GM12878 (cell line): ENCODE results near the gene KLHDC8A.

Experiments used
- ATF2 ChIP-seq: IDR thresholded peaks from 2 replicates; pipeline ENCODE4 v1.6.1; 2012; ENCODE audit warnings: low read length, inconsistent platforms
- CTCF ChIP-seq, 3 experiments: IDR thresholded peaks in 2 of 3; conservative IDR thresholded peaks in 1 of 3; 2 replicates each; pipeline ENCODE4 v1.5.1; 2011; ENCODE audit warnings: low read depth in 3 of 3, low read length in 3 of 3, mild to moderate bottlenecking in 3 of 3, control low read depth in 2 of 3, moderate library complexity in 2 of 3, inconsistent platforms in 1 of 3, mixed read lengths in 1 of 3; ENCODE audit not compliant: control insufficient read depth in 2 of 3, insufficient read depth in 1 of 3; ENCODE audit errors: extremely low read depth in 1 of 3
- LARP7 ChIP-seq: fragments of 450-650 bp; IDR thresholded peaks from 2 replicates; pipeline ENCODE4 v1.6.1; 2017; ENCODE audit warnings: mild to moderate bottlenecking
- NFYA ChIP-seq: IDR thresholded peaks from 2 replicates; pipeline ENCODE4 v1.6.1; 2011; ENCODE audit warnings: low read depth, mild to moderate bottlenecking, low read length, improper control_type of control experiment, borderline replicate concordance
- POLR2A ChIP-seq: IDR thresholded peaks from 2 replicates; pipeline ENCODE4 v1.6.1; 2011; ENCODE audit warnings: low read depth, mild to moderate bottlenecking, low read length
- POLR2AphosphoS5 ChIP-seq: IDR thresholded peaks from 2 replicates; pipeline ENCODE4 v1.6.1; 2011; ENCODE audit warnings: mild to moderate bottlenecking, low read length, inconsistent platforms
- SRF ChIP-seq, 2 experiments: IDR thresholded peaks; 2 replicates each; pipeline ENCODE4 v1.6.1; 2011; ENCODE audit warnings: low read depth in 2 of 2, low read length in 2 of 2, mild to moderate bottlenecking in 1 of 2, moderate library complexity in 1 of 2
- TCF12 ChIP-seq: IDR thresholded peaks from 2 replicates; pipeline ENCODE4 v1.6.1; 2011; ENCODE audit warnings: low read depth, mild to moderate bottlenecking, low read length
- ZBTB11 ChIP-seq: fragments of 450-650 bp; formaldehyde crosslinking; IDR thresholded peaks from 2 replicates; pipeline ENCODE4 v1.5.0; 2022; ENCODE audit warnings: mild to moderate bottlenecking, missing genetic modification characterization
- ZBTB4 ChIP-seq: fragments of 450-650 bp; formaldehyde crosslinking; IDR thresholded peaks from 2 replicates; pipeline ENCODE4 v1.4.0; 2022; ENCODE audit warnings: mild to moderate bottlenecking, moderate library complexity

GRCh38 chr1:205353612-205354011 is 3.1 kb downstream of the KLHDC8A start:
- no peak for TF ChIP-seq POLR2A
- no peak for TF ChIP-seq TCF12
- TF ChIP-seq CTCF (IDR thresholded peaks at IDR 0.05 in 2 of 3, conservative IDR thresholded peaks at IDR 0.05 in 1 of 3; ENCODE audit: control insufficient read depth in 2 of 3, extremely low read depth in 1 of 3, insufficient read depth in 1 of 3, low read depth in 3 of 3, low read length in 3 of 3) = no peak
- no peak for TF ChIP-seq ATF2
- no peak for TF ChIP-seq SRF (IDR thresholded peaks at IDR 0.05; ENCODE audit: low read depth in 2 of 2, low read length in 2 of 2)
- no peak for TF ChIP-seq ZBTB4 (CRISPR knock-in tag)
- TF ChIP-seq ZBTB11 (CRISPR knock-in tag) = no peak
- TF ChIP-seq POLR2AphosphoS5 = no peak
- TF ChIP-seq NFYA = no peak
- no peak for TF ChIP-seq LARP7
